ENCODE measurements around the gene NUP54. TPM values are rescaled to one million over a fixed set of nuclear protein-coding genes. Genes with fewer than 3 reads are reported as not detected.

Gene NUP54
- total and polyA plus RNA-seq, 2 donors (not counting 1 experiment from before 2014, with no cell fraction given) = 49.3 to 55.5 TPM

DNA sequence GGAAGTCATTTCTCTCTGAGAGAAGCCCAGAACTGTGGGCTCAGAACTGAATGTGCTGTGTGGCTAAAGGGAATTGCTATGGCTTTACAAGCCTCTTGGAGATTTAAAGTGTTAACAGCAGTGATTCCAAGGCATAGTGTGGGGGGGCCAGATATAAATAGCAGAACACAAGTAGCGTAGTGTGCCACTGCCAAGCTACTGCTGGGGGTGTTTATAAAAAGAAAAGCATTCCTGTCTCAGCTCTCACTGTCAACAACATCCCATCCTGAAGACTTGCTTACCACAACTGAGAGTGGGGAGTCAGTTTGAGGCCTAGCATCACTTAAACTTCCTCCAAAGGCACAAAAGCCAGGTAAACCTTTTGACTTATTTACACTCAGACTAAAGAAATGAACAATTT is 73.7 kb downstream of the NUP54 start, which contains the start of gene ART3:
TSS of gene ART3 (plus strand) at position 242 of the 400 bp plus-strand sequence. CDS start 1,181 bp downstream, outside the sequence.
- Histone ChIP-seq H3K4me2 (ENCODE audit: extremely low read depth, insufficient read depth, low read length) (no peak within 1 kb of the TSS), H3K9ac (ENCODE audit: insufficient read depth, low read length) (no peak within 1 kb of the TSS), H3K4me1 (ENCODE audit: control insufficient read depth, extremely low read depth, insufficient read depth, low read length) (no peaks in the 10 kb centered on the region), H3K27ac (ENCODE audit: insufficient read depth, low read length) (no peak within 1 kb of the TSS), H3K4me3 (replicated peaks in 1 of 4; ENCODE audit: control extremely low read depth in 1 of 4, insufficient read depth in 1 of 4, low read depth in 3 of 4, low read length in 4 of 4) (no peak within 1 kb of the TSS), H4K20me1 (ENCODE audit: control insufficient read depth, extremely low read depth, insufficient read depth, low read length) (no peaks in the 10 kb centered on the region), H3K79me2 (ENCODE audit: control insufficient read depth, insufficient read depth, low read length) (no peaks in the 10 kb centered on the region), H3K36me3 (ENCODE audit: control insufficient read depth, insufficient read depth, low read length) (no peaks in the 10 kb centered on the region), H2AFZ (ENCODE audit: low read length) (no peak within 1 kb of the TSS), H3K27me3 (ENCODE audit: control insufficient read depth, insufficient read depth, low read length) (no peaks in the 10 kb centered on the region), H3K9me3 (ENCODE audit: control insufficient read depth, insufficient read depth, low read depth, low read length) (no peaks in the 10 kb centered on the region)
- TF ChIP-seq EZH2 (IDR thresholded peaks at IDR 0.05; ENCODE audit: low read length, missing control alignments) = no peak
- TF ChIP-seq, protein P1, sequence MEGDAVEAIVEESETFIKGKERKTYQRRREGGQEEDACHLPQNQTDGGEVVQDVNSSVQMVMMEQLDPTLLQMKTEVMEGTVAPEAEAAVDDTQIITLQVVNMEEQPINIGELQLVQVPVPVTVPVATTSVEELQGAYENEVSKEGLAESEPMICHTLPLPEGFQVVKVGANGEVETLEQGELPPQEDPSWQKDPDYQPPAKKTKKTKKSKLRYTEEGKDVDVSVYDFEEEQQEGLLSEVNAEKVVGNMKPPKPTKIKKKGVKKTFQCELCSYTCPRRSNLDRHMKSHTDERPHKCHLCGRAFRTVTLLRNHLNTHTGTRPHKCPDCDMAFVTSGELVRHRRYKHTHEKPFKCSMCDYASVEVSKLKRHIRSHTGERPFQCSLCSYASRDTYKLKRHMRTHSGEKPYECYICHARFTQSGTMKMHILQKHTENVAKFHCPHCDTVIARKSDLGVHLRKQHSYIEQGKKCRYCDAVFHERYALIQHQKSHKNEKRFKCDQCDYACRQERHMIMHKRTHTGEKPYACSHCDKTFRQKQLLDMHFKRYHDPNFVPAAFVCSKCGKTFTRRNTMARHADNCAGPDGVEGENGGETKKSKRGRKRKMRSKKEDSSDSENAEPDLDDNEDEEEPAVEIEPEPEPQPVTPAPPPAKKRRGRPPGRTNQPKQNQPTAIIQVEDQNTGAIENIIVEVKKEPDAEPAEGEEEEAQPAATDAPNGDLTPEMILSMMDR (conservative IDR thresholded peaks at IDR 0.05 in 1 of 2, IDR thresholded peaks at IDR 0.05 in 1 of 2; ENCODE audit: low read depth in 1 of 2, low read length in 2 of 2) = no peak
- no peak for DNase-seq (ENCODE audit: low read depth in 2 of 2)

DNA sequence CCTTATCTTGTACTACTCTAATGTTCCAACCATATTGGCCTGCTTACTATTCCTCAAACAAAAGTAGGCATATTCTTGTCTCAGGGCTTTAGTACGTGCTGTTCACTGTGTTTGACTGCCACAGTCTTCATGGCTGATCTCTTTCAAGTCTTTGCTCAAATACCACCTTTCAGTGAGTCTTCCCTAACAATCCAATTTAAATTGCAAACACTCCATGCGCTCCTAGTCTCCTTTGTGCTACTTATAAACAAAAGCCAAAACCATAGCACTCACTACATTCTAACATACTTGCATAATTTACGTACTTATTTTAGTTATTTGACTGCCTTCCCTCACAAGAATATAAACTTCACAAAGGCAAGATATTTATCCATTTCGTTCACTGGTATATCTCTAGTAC is 75.4 kb downstream of the NUP54 start:
- TF ChIP-seq, protein P1 (conservative IDR thresholded peaks at IDR 0.05 in 1 of 2, IDR thresholded peaks at IDR 0.05 in 1 of 2; ENCODE audit: low read depth in 1 of 2, low read length in 2 of 2) = no peak
- TF ChIP-seq EZH2 (IDR thresholded peaks at IDR 0.05; ENCODE audit: low read length, missing control alignments) = no peak
- Histone ChIP-seq H3K79me2 (ENCODE audit: control insufficient read depth, insufficient read depth, low read length) (no peaks in the 10 kb centered on the region), H3K27me3 (ENCODE audit: control insufficient read depth, insufficient read depth, low read length) (no peaks in the 10 kb centered on the region), H3K9ac (ENCODE audit: insufficient read depth, low read length) (no peak overlapping the region), H3K4me2 (ENCODE audit: extremely low read depth, insufficient read depth, low read length) (no peak overlapping the region), H2AFZ (ENCODE audit: low read length) (no peak overlapping the region), H3K9me3 (ENCODE audit: control insufficient read depth, insufficient read depth, low read depth, low read length) (no peaks in the 10 kb centered on the region), H4K20me1 (ENCODE audit: control insufficient read depth, extremely low read depth, insufficient read depth, low read length) (no peaks in the 10 kb centered on the region), H3K27ac (ENCODE audit: insufficient read depth, low read length) (no peak overlapping the region), H3K4me3 (replicated peaks in 1 of 4; ENCODE audit: control extremely low read depth in 1 of 4, insufficient read depth in 1 of 4, low read depth in 3 of 4, low read length in 4 of 4) (no peak overlapping the region), H3K36me3 (ENCODE audit: control insufficient read depth, insufficient read depth, low read length) (no peaks in the 10 kb centered on the region), H3K4me1 (ENCODE audit: control insufficient read depth, extremely low read depth, insufficient read depth, low read length) (no peaks in the 10 kb centered on the region)
- no peak for DNase-seq (ENCODE audit: low read depth in 2 of 2)

DNA sequence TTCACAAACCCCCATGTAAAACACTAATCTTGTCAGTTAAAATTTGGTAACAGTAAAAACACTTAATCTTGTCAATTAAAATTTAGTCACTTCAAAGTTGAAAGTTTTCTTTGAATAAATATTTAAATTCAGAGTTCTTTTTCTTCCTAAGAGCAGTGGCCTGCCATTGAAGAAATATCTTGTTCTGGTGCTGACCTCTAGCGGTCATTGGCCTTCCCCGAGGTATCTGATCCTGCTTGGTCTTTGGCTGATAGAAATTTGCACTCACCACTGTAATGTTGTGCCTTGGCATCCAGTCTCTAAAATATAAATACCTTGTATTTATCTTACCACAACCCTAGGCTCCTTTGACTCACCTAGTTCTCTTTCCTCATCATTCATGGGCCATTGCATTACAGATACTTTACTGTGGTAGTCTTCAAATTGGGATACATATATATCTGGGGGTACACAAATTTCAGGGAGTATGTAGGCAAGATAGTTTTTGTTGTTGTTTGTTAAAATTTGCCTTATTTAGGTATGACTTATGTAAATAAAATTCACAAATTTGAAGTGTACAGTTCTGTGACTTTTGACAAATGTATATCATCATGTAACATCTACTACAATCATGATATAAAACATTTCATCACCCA is 80.4 kb downstream of the NUP54 start:
- H4K20me1 ChIP-seq (ENCODE audit: control insufficient read depth, extremely low read depth, insufficient read depth, low read length) = no peaks in the 10 kb centered on the region
- H3K27ac ChIP-seq (ENCODE audit: insufficient read depth, low read length) = no peak overlapping the region
- peak; percentile 57 to 82 for DNase-seq (ENCODE audit: low read depth in 2 of 2)
- H3K4me1 ChIP-seq (ENCODE audit: control insufficient read depth, extremely low read depth, insufficient read depth, low read length) = no peaks in the 10 kb centered on the region
- no peaks in the 10 kb centered on the region for H3K79me2 ChIP-seq (ENCODE audit: control insufficient read depth, insufficient read depth, low read length)
- TF ChIP-seq EZH2 (IDR thresholded peaks at IDR 0.05; ENCODE audit: low read length, missing control alignments) = no peak
- TF ChIP-seq, protein P1 (conservative IDR thresholded peaks at IDR 0.05 in 1 of 2, IDR thresholded peaks at IDR 0.05 in 1 of 2; ENCODE audit: low read depth in 1 of 2, low read length in 2 of 2) = peak; percentile 90 to 92
- no peak overlapping the region for H3K4me2 ChIP-seq (ENCODE audit: extremely low read depth, insufficient read depth, low read length)
- no peak overlapping the region for H3K4me3 ChIP-seq (replicated peaks in 1 of 4; ENCODE audit: control extremely low read depth in 1 of 4, insufficient read depth in 1 of 4, low read depth in 3 of 4, low read length in 4 of 4)
- H3K9ac ChIP-seq (ENCODE audit: insufficient read depth, low read length) = no peak overlapping the region
- H2AFZ ChIP-seq (ENCODE audit: low read length) = no peak overlapping the region
- no peaks in the 10 kb centered on the region for H3K36me3 ChIP-seq (ENCODE audit: control insufficient read depth, insufficient read depth, low read length)
- no peaks in the 10 kb centered on the region for H3K9me3 ChIP-seq (ENCODE audit: control insufficient read depth, insufficient read depth, low read depth, low read length)
- H3K27me3 ChIP-seq (ENCODE audit: control insufficient read depth, insufficient read depth, low read length) = no peaks in the 10 kb centered on the region
